Left lung (tissue), 10 donors: Measurements from ENCODE around the gene ANTXR1. TPM values are rescaled to one million over a fixed set of nuclear protein-coding genes. Genes with fewer than 3 reads are reported as not detected.

Source experiments
- ATAC-seq: fragments of 200-7000 bp; cut with Tn5 transposase; one replicate; pipeline ENCODE4 v1.9.1; 2020; ENCODE audit warnings: moderate library complexity
- DNase-seq, 4 donors: peaks; one replicate each; pipeline ENCODE4 v3.0.0-alpha.2; 2013 to 2020
- H3K27ac ChIP-seq, 2 donors: fragments of 200-600 bp; sonication (generic) in 1 of 2; one replicate each; pipeline versions ENCODE4 v1.5.0 to v1.8.0; 2020 to 2021
- H3K27me3 ChIP-seq, 2 donors: fragments of 200-600 bp; sonication (generic) in 1 of 2; one replicate each; pipeline versions ENCODE4 v1.5.0 to v1.8.0; 2020 to 2021
- H3K36me3 ChIP-seq, 2 donors: fragments of 200-600 bp; sonication (generic) in 1 of 2; one replicate each; pipeline versions ENCODE4 v1.5.0 to v1.8.0; 2020 to 2021
- H3K4me1 ChIP-seq, 2 donors: fragments of 200-600 bp; one replicate each; pipeline ENCODE4 v1.8.0; 2021
- H3K4me3 ChIP-seq, 2 donors: fragments of 200-600 bp; sonication (generic) in 1 of 2; one replicate each; pipeline versions ENCODE4 v1.5.0 to v1.8.0; 2020 to 2021; ENCODE audit warnings: mild to moderate bottlenecking in 1 of 2
- H3K9me3 ChIP-seq, 2 donors: fragments of 200-600 bp; sonication (generic) in 1 of 2; one replicate each; pipeline versions ENCODE4 v1.5.0 to v1.8.0; 2020 to 2021
- CTCF ChIP-seq, 2 donors: fragments of 200-600 bp; sonication (generic) in 1 of 2; IDR thresholded peaks; one replicate each; pipeline versions ENCODE4 v1.5.0 to v1.8.0; 2021; ENCODE audit warnings: antibody characterized with exemption in 2 of 2
- intact Hi-C, 2 donors: fragments of 100-400 bp; cut with DNase I; formaldehyde crosslinking; loops; one replicate each; pipeline versions ENCODE4 v1.11.2 to v1.14.2; 2022
- polyA plus RNA-seq, 6 donors: library from polyadenylated mRNA; unstranded; fragments of 120-200 nt; gene quantifications; one replicate each; pipeline ENCODE4 v1.2.1, GENCODE V29; 2013; ENCODE audit not compliant: insufficient read length in 6 of 6
- total RNA-seq, 2 donors: library from RNA; stranded (reverse); fragmentation: NEBNext Ultra II Directional; extraction: Animal tissue kit (Norgen Biotek cat#: 25700); gene quantifications; one replicate each; pipeline ENCODE4 v1.2.1, GENCODE V29; 2021
- donor health status: DM: no; HTN: yes; CAD: no.
- donor health status: DM: no; HTN: no; CAD: no.

Gene ANTXR1
- total and polyA plus RNA-seq, 8 donors = 70.2 to 115 (median 87.3) TPM

- TF ChIP-seq CTCF (IDR thresholded peaks at IDR 0.05) = no peak
- Histone ChIP-seq H3K4me1 (no peaks in the 10 kb centered on the region), H3K27ac (no peak overlapping the region), H3K9me3 (no peaks in the 10 kb centered on the region), H3K27me3 (no peaks in the 10 kb centered on the region), H3K36me3 (no peaks in the 10 kb centered on the region), H3K4me3 (no peak overlapping the region)
- intact Hi-C loops = no loop called here
- ATAC-seq (no peak), DNase-seq (no peak)
These were observed 103.5 kb downstream of the ANTXR1 start for GRCh38 chr2:69116438-69116837.

GRCh38 chr2:69118609-69119008 lies 105.6 kb downstream of the ANTXR1 start:
- H3K4me1 ChIP-seq = no peaks in the 10 kb centered on the region
- no peak overlapping the region for H3K4me3 ChIP-seq
- H3K27ac ChIP-seq = peak overlapping the region in 1 of 2 donors; percentile 63
- H3K9me3 ChIP-seq = no peaks in the 10 kb centered on the region
- no peaks in the 10 kb centered on the region for H3K36me3 ChIP-seq
- no peaks in the 10 kb centered on the region for H3K27me3 ChIP-seq
- TF ChIP-seq CTCF (IDR thresholded peaks at IDR 0.05) = no peak
- DNase-seq (no peak), ATAC-seq (peak; percentile 22)
- intact Hi-C loops = no loop called here

- H3K4me1 ChIP-seq = no peaks in the 10 kb centered on the region
- intact Hi-C loops = no loop called here
- no peak overlapping the region for H3K4me3 ChIP-seq
- H3K27me3 ChIP-seq = no peaks in the 10 kb centered on the region
- H3K27ac ChIP-seq = peak overlapping the region in 1 of 2 donors; percentile 63
- H3K9me3 ChIP-seq = no peaks in the 10 kb centered on the region
- ATAC-seq = no peak
- no peaks in the 10 kb centered on the region for H3K36me3 ChIP-seq
- TF ChIP-seq CTCF (IDR thresholded peaks at IDR 0.05) = no peak
- no peak for DNase-seq
These were observed 106.3 kb downstream of the ANTXR1 start for GRCh38 chr2:69119104-69119894.

GRCh38 chr2:69122271-69122670 lies 109.3 kb downstream of the ANTXR1 start:
- TF ChIP-seq CTCF (IDR thresholded peaks at IDR 0.05) = no peak
- no peak for DNase-seq

GRCh38 chr2:69123182-69123581 lies 110.2 kb downstream of the ANTXR1 start:
- Histone ChIP-seq H3K4me3 (no peak overlapping the region), H3K36me3 (no peaks in the 10 kb centered on the region), H3K27me3 (no peaks in the 10 kb centered on the region), H3K9me3 (no peaks in the 10 kb centered on the region), H3K27ac (no peak overlapping the region), H3K4me1 (no peaks in the 10 kb centered on the region)
- no peak for DNase-seq
- intact Hi-C loops = no loop called here
- no peak for TF ChIP-seq CTCF (IDR thresholded peaks at IDR 0.05)
- ATAC-seq = no peak

More at GRCh38 chr2:69122271-69122670, 109.3 kb downstream of the ANTXR1 start:
- ATAC-seq = no peak
- H3K4me1 ChIP-seq = no peaks in the 10 kb centered on the region
- H3K36me3 ChIP-seq = no peaks in the 10 kb centered on the region
- H3K9me3 ChIP-seq = no peaks in the 10 kb centered on the region
- intact Hi-C loops = no loop called here
- H3K4me3 ChIP-seq = no peak overlapping the region
- no peaks in the 10 kb centered on the region for H3K27me3 ChIP-seq
- no peak overlapping the region for H3K27ac ChIP-seq
